Heart right ventricle (tissue), 16 donors: ENCODE data around the gene DCLK1. TPM values are rescaled to one million over a fixed set of nuclear protein-coding genes. Genes with fewer than 3 reads are reported as not detected.
A peak's percentile ranks its signal among the peaks of the same experiment; 100 is the strongest.

ENCODE experiments used
- ATAC-seq, 8 donors: fragments of 200-7000 bp; cut with Tn5 transposase; one replicate each; pipeline ENCODE4 v1.9.1; 2020; ENCODE audit warnings: mild to moderate bottlenecking in 8 of 8, moderate library complexity in 8 of 8, moderate number of reproducible peaks in 1 of 8
- DNase-seq, 2 donors: peaks; one replicate each; pipeline ENCODE4 v3.0.0-alpha.2; 2020
- H3K27ac ChIP-seq, 10 donors: fragments of 200-600 bp; sonication (generic) in 2 of 10; one replicate each; pipeline versions ENCODE4 v1.5.0 to v1.8.0; 2020 to 2022; ENCODE audit warnings: mild to moderate bottlenecking in 3 of 10
- H3K27me3 ChIP-seq, 7 donors: fragments of 200-600 bp; one replicate each; pipeline ENCODE4 v1.8.0; 2021 to 2022; ENCODE audit warnings: mild to moderate bottlenecking in 2 of 7
- H3K36me3 ChIP-seq, 9 donors: fragments of 200-600 bp; sonication (generic) in 1 of 9; one replicate each; pipeline versions ENCODE4 v1.5.0 to v1.8.0; 2020 to 2022; ENCODE audit warnings: mild to moderate bottlenecking in 2 of 9
- H3K4me1 ChIP-seq, 9 donors: fragments of 200-600 bp; sonication (generic) in 1 of 9; one replicate each; pipeline versions ENCODE4 v1.5.0 to v1.8.0; 2020 to 2022; ENCODE audit warnings: mild to moderate bottlenecking in 4 of 9
- H3K4me3 ChIP-seq, 10 donors: fragments of 200-600 bp; sonication (generic) in 2 of 10; one replicate each; pipeline versions ENCODE4 v1.5.0 to v1.8.0; 2020 to 2022; ENCODE audit warnings: mild to moderate bottlenecking in 7 of 10, moderate library complexity in 2 of 10
- H3K9me3 ChIP-seq, 11 donors: fragments of 200-600 bp in 10 of 11; sonication (generic) in 2 of 11; one replicate each; pipeline versions ENCODE4 v1.5.0 to v1.8.0; 2013 to 2022; ENCODE audit warnings: mild to moderate bottlenecking in 2 of 11, control low read depth in 1 of 11, moderate library complexity in 1 of 11
- WGBS, 2 donors: extraction: QIAGEN DNeasy Blood & Tissue Kit; methylation state at CpG; one replicate each; pipeline ENCODE4 v1.1.7; 2013; ENCODE audit warnings: inconsistent platforms in 1 of 2; 5-methylcytosine and 5-hydroxymethylcytosine counted together
- intact Hi-C, 10 donors: fragments of 100-400 bp; cut with DNase I; formaldehyde crosslinking; loops; one replicate each; pipeline versions ENCODE4 v1.11.1 to v1.14.2; 2022
- polyA plus RNA-seq, 2 donors: library from polyadenylated mRNA; stranded (reverse); fragments of 200-250 nt; gene quantifications; one replicate each; pipeline ENCODE4 v1.2.3, GENCODE V29; 2013
- total RNA-seq, 10 donors: library from RNA; stranded (reverse); fragmentation: NEBNext Ultra II Directional in 3 of 10; extraction: Animal tissue kit (Norgen Biotek cat#: 25700) in 3 of 10; gene quantifications; one replicate each; pipeline versions ENCODE4 v1.2.1 to v1.2.4, GENCODE V29; 2021 to 2023
- TF ChIP-seq, protein P1 (sequence below), 9 donors: fragments of 200-600 bp; sonication (generic) in 2 of 9; IDR thresholded peaks; one replicate each; pipeline versions ENCODE4 v1.5.0 to v1.8.0; 2021 to 2022; ENCODE audit warnings: antibody characterized with exemption in 9 of 9, mild to moderate bottlenecking in 5 of 9, moderate library complexity in 1 of 9
- donor health status: Arrhythmogenic right ventricular cardiomyopathy.
- donor health status: ischemic (EF 13 %, LVEDD 7.1; RV severe dilation, severe dysfunction).
- donor health status: healthy with polysubstance abuse.
- donor health status: DM: no; HTN: yes; CAD: no.
- donor health status: DM: no; HTN: no; CAD: no.
- donor health status: ischemic (EF 25% LVEDD 6.9; RV normal size, moderate dysfunction).
- donor health status: ischemic (EF 25% LVEDD 5.7; RV mildly dilated, moderate dysfunction).
- donor health status: healthy.
- donor health status: DM: yes; HTN: yes; CAD: no.
- donor health status: Ischemic cardiomyopathy.
- donor health status: ischemic (EF 35%, LVEDD 5.7; RV mildly dilated, moderate dysfunction).
- donor health status: nonischemic (EF 11% LVEDD 7.7; RV severe dilation, severe dysfunction).
- donor health status: DM: yes; HTN: yes; CAD: no.
- donor health status: PGD.
- donor health status: ischemic (EF 29% LVEDD 5.4; RV normal size, mild dysfunction).
- donor health status: nonischemic (EF 23%, LVEDD 6.1; RV moderate dilation, normal function).

Gene DCLK1
- total and polyA plus RNA-seq, 12 donors, result 3.4 to 16.9 (median 9.1) TPM

DNA sequence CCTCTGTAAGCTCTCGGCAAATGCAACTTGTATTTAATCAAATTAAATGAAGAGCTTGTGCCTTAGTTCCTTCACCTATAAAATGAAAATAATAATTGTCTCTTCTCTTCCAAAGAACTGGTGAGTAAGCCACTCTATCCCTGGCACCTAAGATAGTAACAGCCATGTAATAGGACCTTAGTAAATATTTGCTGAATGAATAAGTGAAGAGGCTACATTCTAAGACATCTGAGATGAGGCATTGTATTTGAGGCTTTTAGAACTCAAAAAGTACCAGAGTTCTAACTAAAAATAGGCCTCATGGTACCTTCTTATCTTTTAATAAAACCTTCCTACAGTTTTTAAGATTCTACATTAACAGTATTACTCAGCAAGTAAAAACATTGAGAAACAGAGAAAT, 17.3 kb upstream of the DCLK1 start:
- H3K4me1 ChIP-seq, result peaks cover 0 to 11% (median 0%) of the 10 kb centered on the region in 9 donors
- no peak overlapping the region for H3K4me3 ChIP-seq
- ATAC-seq (no peak), DNase-seq (no peak)
- 91 to 94% methylated on average over 1 of the region's 1 CpG for WGBS, 2 donors
- TF ChIP-seq, protein P1, sequence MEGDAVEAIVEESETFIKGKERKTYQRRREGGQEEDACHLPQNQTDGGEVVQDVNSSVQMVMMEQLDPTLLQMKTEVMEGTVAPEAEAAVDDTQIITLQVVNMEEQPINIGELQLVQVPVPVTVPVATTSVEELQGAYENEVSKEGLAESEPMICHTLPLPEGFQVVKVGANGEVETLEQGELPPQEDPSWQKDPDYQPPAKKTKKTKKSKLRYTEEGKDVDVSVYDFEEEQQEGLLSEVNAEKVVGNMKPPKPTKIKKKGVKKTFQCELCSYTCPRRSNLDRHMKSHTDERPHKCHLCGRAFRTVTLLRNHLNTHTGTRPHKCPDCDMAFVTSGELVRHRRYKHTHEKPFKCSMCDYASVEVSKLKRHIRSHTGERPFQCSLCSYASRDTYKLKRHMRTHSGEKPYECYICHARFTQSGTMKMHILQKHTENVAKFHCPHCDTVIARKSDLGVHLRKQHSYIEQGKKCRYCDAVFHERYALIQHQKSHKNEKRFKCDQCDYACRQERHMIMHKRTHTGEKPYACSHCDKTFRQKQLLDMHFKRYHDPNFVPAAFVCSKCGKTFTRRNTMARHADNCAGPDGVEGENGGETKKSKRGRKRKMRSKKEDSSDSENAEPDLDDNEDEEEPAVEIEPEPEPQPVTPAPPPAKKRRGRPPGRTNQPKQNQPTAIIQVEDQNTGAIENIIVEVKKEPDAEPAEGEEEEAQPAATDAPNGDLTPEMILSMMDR (IDR thresholded peaks at IDR 0.05), result no peak
- H3K27me3 ChIP-seq, result no peaks in the 10 kb centered on the region
- H3K36me3 ChIP-seq, result no peaks in the 10 kb centered on the region
- H3K9me3 ChIP-seq, result peaks cover 0 to 24% (median 3%) of the 10 kb centered on the region in 11 donors
- intact Hi-C loops, result no loop called here
- no peak overlapping the region for H3K27ac ChIP-seq

DNA sequence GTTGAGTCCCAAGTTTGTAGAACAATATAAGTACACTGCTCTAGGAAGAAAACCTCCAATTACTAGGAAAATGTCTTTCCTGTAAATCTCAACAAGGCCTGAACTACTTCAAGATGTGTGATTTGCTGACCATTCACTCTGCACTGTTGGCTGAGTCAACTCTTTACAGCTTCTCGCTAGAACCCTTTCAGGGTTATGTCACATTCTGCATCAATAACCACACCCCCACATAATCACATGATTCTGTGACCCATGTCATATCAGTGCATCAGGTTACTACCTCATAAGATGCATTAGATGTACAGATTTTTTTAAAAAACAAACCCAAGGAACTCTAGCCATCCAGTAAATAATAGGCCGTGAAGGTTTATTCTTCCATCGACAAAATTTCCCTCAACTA, 16.1 kb upstream of the DCLK1 start:
- intact Hi-C loops, result no loop called here
- ATAC-seq (peak in 2 of 8 donors; percentile 44 to 45), DNase-seq (no peak)
- H3K4me3 ChIP-seq, result no peak overlapping the region
- TF ChIP-seq, protein P1 (IDR thresholded peaks at IDR 0.05), result no peak
- no peaks in the 10 kb centered on the region for H3K36me3 ChIP-seq
- H3K27me3 ChIP-seq, result no peaks in the 10 kb centered on the region
- WGBS, 2 donors, result 88 to 91% methylated on average over 3 of the region's 3 CpGs
- peaks cover 0 to 11% (median 0%) of the 10 kb centered on the region in 9 donors for H3K4me1 ChIP-seq
- H3K9me3 ChIP-seq, result peaks cover 0 to 24% (median under 1%) of the 10 kb centered on the region in 11 donors
- peak overlapping the region in 5 of 10 donors; percentile 19 to 78 (median 37) for H3K27ac ChIP-seq

DNA sequence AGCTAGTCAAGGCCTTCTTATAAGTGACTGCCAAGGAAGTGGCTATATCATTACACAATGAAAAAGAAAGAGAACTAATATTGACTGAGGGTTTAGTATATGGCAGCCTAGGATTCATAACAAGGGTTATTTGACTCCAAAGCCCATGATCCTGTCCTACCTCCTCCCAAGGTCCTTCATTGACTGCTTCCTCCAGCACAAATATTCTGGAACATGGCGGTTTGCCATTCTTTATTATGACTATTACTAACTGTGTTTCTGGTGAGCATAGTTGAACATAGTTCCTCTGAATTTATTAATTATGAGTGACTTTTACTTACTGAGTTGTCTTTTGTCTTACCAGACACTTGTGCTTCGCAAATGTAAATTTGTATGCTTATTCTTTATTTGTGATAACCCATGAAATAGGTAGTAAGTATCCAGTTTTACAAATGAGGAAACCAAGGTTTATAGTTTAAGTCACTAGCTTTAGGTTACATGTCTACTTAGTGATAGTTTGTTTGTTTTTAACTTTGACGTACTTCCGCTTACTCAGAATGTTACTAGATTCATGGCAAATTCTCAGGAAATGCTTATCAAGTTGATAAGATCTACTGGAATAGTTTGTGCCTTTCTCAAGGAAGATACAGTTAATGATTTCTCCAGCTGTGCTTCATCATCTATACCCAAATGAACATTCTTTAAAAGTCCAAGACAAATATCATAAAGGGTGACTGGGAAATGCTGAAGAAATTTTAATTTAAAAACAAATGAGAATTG, 15.5 kb upstream of the DCLK1 start:
- H3K4me1 ChIP-seq, result peaks cover 0 to 11% (median 0%) of the 10 kb centered on the region in 9 donors
- TF ChIP-seq, protein P1 (IDR thresholded peaks at IDR 0.05), result no peak
- peaks cover 0 to 24% (median 0%) of the 10 kb centered on the region in 11 donors for H3K9me3 ChIP-seq
- WGBS, 2 donors, result 56 to 81% methylated on average over 4 of the region's 4 CpGs
- ATAC-seq, result peak in 5 of 8 donors; percentile 29 to 90 (median 72)
- no peaks in the 10 kb centered on the region for H3K36me3 ChIP-seq
- intact Hi-C loops, result no loop called here
- H3K27me3 ChIP-seq, result no peaks in the 10 kb centered on the region
- DNase-seq, result no peak
- no peak overlapping the region for H3K4me3 ChIP-seq
- H3K27ac ChIP-seq, result peak overlapping the region; percentile 25 to 78 (median 48)

DNA sequence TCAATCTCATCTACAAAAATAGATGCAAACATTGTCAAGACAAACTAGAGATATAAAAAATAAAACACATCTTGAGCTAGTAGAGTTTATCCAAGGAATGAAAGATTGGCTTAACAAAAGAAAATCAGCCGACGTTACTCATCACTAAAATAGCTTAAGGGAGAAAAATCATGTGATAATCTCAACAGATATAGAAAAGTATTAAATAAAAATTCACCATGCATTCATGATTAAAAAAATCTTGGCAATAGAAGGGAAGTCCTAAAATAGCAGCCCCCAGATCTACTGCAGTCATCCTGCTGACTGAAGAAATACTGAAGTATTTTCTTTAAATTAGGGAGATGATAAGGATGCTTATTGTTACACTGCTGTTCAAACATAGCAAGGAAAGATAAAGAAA, 12.6 kb upstream of the DCLK1 start:
- Histone ChIP-seq H3K9me3 (peaks cover 0 to 25% (median 0%) of the 10 kb centered on the region in 11 donors), H3K36me3 (no peaks in the 10 kb centered on the region), H3K27me3 (no peaks in the 10 kb centered on the region), H3K4me1 (peaks cover 0 to 11% (median 0%) of the 10 kb centered on the region in 9 donors), H3K4me3 (no peak overlapping the region), H3K27ac (no peak overlapping the region)
- DNase-seq (no peak), ATAC-seq (no peak)
- 49 to 76% methylated on average over 2 of the region's 2 CpGs for WGBS, 2 donors
- intact Hi-C loops, result no loop called here
- TF ChIP-seq, protein P1 (IDR thresholded peaks at IDR 0.05), result no peak
